Upper lobe of left lung (tissue), 6 donors: ENCODE results near the gene GTPBP1. TPM values are rescaled to one million over a fixed set of nuclear protein-coding genes. Genes with fewer than 3 reads are reported as not detected.

Experiments
- ATAC-seq, 2 donors: fragments of 200-7000 bp; cut with Tn5 transposase; one replicate each; pipeline ENCODE4 v1.9.1; 2022; ENCODE audit warnings: mild to moderate bottlenecking in 2 of 2, moderate library complexity in 2 of 2; ENCODE audit not compliant: low FRiP score in 2 of 2
- DNase-seq, 2 donors: peaks; one replicate each; pipeline ENCODE4 v3.0.0-alpha.2; 2019 to 2020
- H3K27ac ChIP-seq, 4 donors: fragments of 200-600 bp; sonication (generic); one replicate each; pipeline ENCODE4 v1.5.1; 2016 to 2019
- H3K27me3 ChIP-seq, 4 donors: fragments of 200-600 bp; sonication (generic); one replicate each; pipeline ENCODE4 v1.5.1; 2017 to 2019
- H3K36me3 ChIP-seq, 4 donors: fragments of 200-600 bp; sonication (generic); one replicate each; pipeline ENCODE4 v1.5.1; 2016 to 2019
- H3K4me1 ChIP-seq, 4 donors: fragments of 200-600 bp; sonication (generic); one replicate each; pipeline ENCODE4 v1.5.1; 2018 to 2019
- H3K4me3 ChIP-seq, 4 donors: fragments of 200-600 bp; sonication (generic); one replicate each; pipeline ENCODE4 v1.5.1; 2017 to 2019; ENCODE audit warnings: mild to moderate bottlenecking in 2 of 4, moderate library complexity in 1 of 4
- H3K9me3 ChIP-seq, 4 donors: fragments of 200-600 bp; sonication (generic); one replicate each; pipeline ENCODE4 v1.5.1; 2018 to 2019
- CTCF ChIP-seq, 6 experiments: fragments of 450-650 bp in 4 of 6; fragments of 200-600 bp in 2 of 6; sonication (generic) in 2 of 6; IDR thresholded peaks; one replicate each; pipeline ENCODE4 v1.5.1; 2016 to 2019; ENCODE audit warnings: antibody characterized with exemption in 6 of 6
- EP300 ChIP-seq, 4 donors: sonication (generic); formaldehyde crosslinking; IDR thresholded peaks; one replicate each; pipeline ENCODE4 v1.5.1; 2017; ENCODE audit warnings: antibody characterized with exemption in 4 of 4, control low read depth in 2 of 4
- POLR2A ChIP-seq, 4 donors: fragments of 450-650 bp; IDR thresholded peaks; one replicate each; pipeline ENCODE4 v1.5.1; 2016 to 2017; ENCODE audit warnings: antibody characterized with exemption in 4 of 4, mild to moderate bottlenecking in 2 of 4
- POLR2AphosphoS5 ChIP-seq, 2 donors: sonication (generic); formaldehyde crosslinking; IDR thresholded peaks; one replicate each; pipeline ENCODE4 v1.5.1; 2017; ENCODE audit warnings: antibody characterized with exemption in 2 of 2
- WGBS, 2 donors: methylation state at CpG; one replicate each; pipeline ENCODE4 v1.1.5; 2017 to 2018; 5-methylcytosine and 5-hydroxymethylcytosine counted together
- total RNA-seq, 6 donors: library from RNA; depleted of rRNA in 4 of 6; stranded (reverse); fragments of >200 nt in 4 of 6; gene quantifications; one replicate each; pipeline versions ENCODE4 v1.1.0 to v1.2.1, GENCODE V29; 2016 to 2021
- donor health status: DM: no; HTN: no; CAD: no; lungs with moderate emphysema.
- donor health status: DM: no; HTN: yes; CAD: no; lungs with severe emphysema.

The GTPBP1 gene
- total RNA-seq, 6 donors from 2014 or later = 57.9 to 176 (median 73.6) TPM

GRCh38 chr22:38766076-38766777 is 60.5 kb downstream of the GTPBP1 start:
- Histone ChIP-seq H3K4me1 (peaks cover 0 to 10% (median 0%) of the 10 kb centered on the region in 4 donors), H3K27ac (no peak overlapping the region), H3K9me3 (no peaks in the 10 kb centered on the region), H3K4me3 (no peak overlapping the region), H3K36me3 (no peaks in the 10 kb centered on the region), H3K27me3 (peaks cover 0 to 5% (median 0%) of the 10 kb centered on the region in 4 donors)
- TF ChIP-seq POLR2AphosphoS5 (IDR thresholded peaks at IDR 0.05) = no peak
- peak; percentile 50 to 63 (median 60) for TF ChIP-seq CTCF (IDR thresholded peaks at IDR 0.05)
- DNase-seq (peak in 1 of 2 donors; percentile 44), ATAC-seq (peak in 1 of 2 donors; percentile 48)
- WGBS, 2 donors = 43 to 50% methylated on average over 11 to 14 of the region's 14 CpGs

DNA sequence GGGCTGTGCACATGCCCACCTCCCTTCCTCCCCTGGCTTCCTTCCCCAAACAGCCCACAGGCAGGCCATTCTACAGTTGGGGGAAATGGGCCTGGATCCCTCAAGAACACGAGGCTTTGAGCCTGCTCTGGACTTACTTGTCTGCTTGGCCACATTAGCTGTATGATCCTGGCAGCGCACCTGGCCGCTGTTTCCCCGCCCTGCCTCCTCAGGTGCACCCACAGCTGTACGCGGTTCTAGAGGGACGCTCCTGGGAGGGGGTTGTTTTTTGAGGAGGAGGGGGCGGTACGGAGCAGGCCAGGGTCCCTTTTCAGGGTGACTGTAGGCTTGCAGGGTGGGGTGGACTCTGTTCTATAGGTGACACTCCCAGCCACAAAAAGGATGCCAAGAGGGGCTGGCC is 61.6 kb downstream of the GTPBP1 start:
- DNase-seq = no peak
- no peaks in the 10 kb centered on the region for H3K36me3 ChIP-seq
- H3K27me3 ChIP-seq = peaks cover 0 to 4% (median 0%) of the 10 kb centered on the region in 4 donors
- H3K9me3 ChIP-seq = no peaks in the 10 kb centered on the region
- no peak overlapping the region for H3K4me3 ChIP-seq
- no peak for TF ChIP-seq POLR2A (IDR thresholded peaks at IDR 0.05)
- no peak for ATAC-seq
- no peak overlapping the region for H3K27ac ChIP-seq
- peaks cover 0 to 10% (median 0%) of the 10 kb centered on the region in 4 donors for H3K4me1 ChIP-seq
- 83% methylated on average over 6 to 9 of the region's 9 CpGs for WGBS, 2 donors

DNA sequence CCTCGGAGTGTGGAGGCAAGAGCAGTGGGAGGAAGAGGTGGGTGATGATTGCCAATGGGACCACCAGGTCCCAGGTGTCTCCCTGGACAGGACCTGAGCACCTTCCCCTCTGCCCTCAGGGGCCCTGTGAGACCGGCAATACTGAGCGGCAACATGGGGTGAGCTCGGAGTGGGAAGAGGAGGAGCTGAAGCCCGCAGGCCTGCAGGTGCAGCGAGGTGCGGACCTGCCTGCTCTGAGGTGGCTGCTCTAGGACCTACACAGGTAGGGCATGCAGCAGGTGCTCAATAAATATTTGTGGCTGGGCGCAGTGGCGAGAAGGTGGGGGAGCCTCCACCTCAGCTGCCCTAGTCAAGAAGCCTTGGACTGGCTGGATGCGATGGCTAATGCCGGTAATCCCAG is 62.3 kb downstream of the GTPBP1 start:
- WGBS, 2 donors = 93 to 97% methylated on average over 10 to 11 of the region's 11 CpGs
- no peak overlapping the region for H3K4me3 ChIP-seq
- no peaks in the 10 kb centered on the region for H3K27me3 ChIP-seq
- H3K9me3 ChIP-seq = no peaks in the 10 kb centered on the region
- TF ChIP-seq CTCF (IDR thresholded peaks at IDR 0.05) (no peak), EP300 (IDR thresholded peaks at IDR 0.05) (no peak), POLR2A (IDR thresholded peaks at IDR 0.05) (no peak), POLR2AphosphoS5 (IDR thresholded peaks at IDR 0.05) (no peak)
- DNase-seq (no peak), ATAC-seq (no peak)
- H3K4me1 ChIP-seq = peaks cover 0 to 10% (median 0%) of the 10 kb centered on the region in 4 donors
- no peaks in the 10 kb centered on the region for H3K36me3 ChIP-seq
- no peak overlapping the region for H3K27ac ChIP-seq

- TF ChIP-seq CTCF (IDR thresholded peaks at IDR 0.05) = no peak
- TF ChIP-seq POLR2AphosphoS5 (IDR thresholded peaks at IDR 0.05) = no peak
- no peak for TF ChIP-seq EP300 (IDR thresholded peaks at IDR 0.05)
- TF ChIP-seq POLR2A (IDR thresholded peaks at IDR 0.05) = no peak
- DNase-seq (no peak), ATAC-seq (no peak)
- Histone ChIP-seq H3K27me3 (no peaks in the 10 kb centered on the region), H3K36me3 (no peaks in the 10 kb centered on the region), H3K4me3 (no peak overlapping the region), H3K9me3 (no peaks in the 10 kb centered on the region), H3K27ac (no peak overlapping the region), H3K4me1 (peaks cover 0 to 10% (median 0%) of the 10 kb centered on the region in 4 donors)
- WGBS, 2 donors = 89 to 94% methylated on average over 16 of the region's 16 CpGs
Observed at GRCh38 chr22:38770257-38770949, 64.7 kb downstream of the GTPBP1 start.

GRCh38 chr22:38772623-38772873 is 66.8 kb downstream of the GTPBP1 start:
- WGBS, 2 donors = 64 to 86% methylated on average over 3 to 8 of the region's 8 CpGs
- no peak overlapping the region for H3K27ac ChIP-seq
- H3K36me3 ChIP-seq = peaks cover 0 to 3% (median 0%) of the 10 kb centered on the region in 4 donors
- no peaks in the 10 kb centered on the region for H3K9me3 ChIP-seq
- peaks cover 0 to 5% (median 1%) of the 10 kb centered on the region in 4 donors for H3K4me1 ChIP-seq
- ATAC-seq = no peak
- TF ChIP-seq POLR2AphosphoS5 (IDR thresholded peaks at IDR 0.05) (no peak), CTCF (IDR thresholded peaks at IDR 0.05) (no peak), EP300 (IDR thresholded peaks at IDR 0.05) (no peak), POLR2A (IDR thresholded peaks at IDR 0.05) (no peak)
- H3K27me3 ChIP-seq = no peaks in the 10 kb centered on the region
- H3K4me3 ChIP-seq = no peak overlapping the region
- DNase-seq = no peak
